Stomach (tissue), 19 donors: ENCODE results near the gene HSFX2. TPM values are rescaled to one million over a fixed set of nuclear protein-coding genes. Genes with fewer than 3 reads are reported as not detected.
"Not testable (repeated sequence)": the region's sequence is repeated elsewhere in the genome, so short reads cannot be mapped to it uniquely, and the experiment has no call there.

Experiments used
- DNase-seq, 2 donors: peaks; one replicate each; pipeline versions ENCODE4 v3.0.0 to v3.0.0-alpha.2; 2013 to 2019
- H3K27ac ChIP-seq, 5 donors: fragments of 200-600 bp in 4 of 5; sonication (generic) in 4 of 5; one replicate each; pipeline ENCODE4 v1.5.1; 2013 to 2019; ENCODE audit warnings: mild to moderate bottlenecking in 1 of 5, moderate library complexity in 1 of 5
- H3K27me3 ChIP-seq, 3 donors: fragments of 200-600 bp; sonication (generic); one replicate each; pipeline ENCODE4 v1.5.1; 2017 to 2019; ENCODE audit warnings: mixed run types in 1 of 3
- H3K36me3 ChIP-seq, 4 donors: fragments of 200-600 bp; sonication (generic); 1 replicate in 3 of 4; 2 replicates in 1 of 4; pipeline ENCODE4 v1.5.1; 2016 to 2019
- H3K4me1 ChIP-seq, 4 donors: fragments of 200-600 bp; sonication (generic); one replicate each; pipeline ENCODE4 v1.5.1; 2016 to 2019
- H3K4me3 ChIP-seq, 4 donors: fragments of 200-600 bp; sonication (generic) in 3 of 4; one replicate each; pipeline ENCODE4 v1.5.1; 2016 to 2019; ENCODE audit warnings: mild to moderate bottlenecking in 1 of 4
- H3K9me3 ChIP-seq, 4 donors: fragments of 200-600 bp; sonication (generic); one replicate each; pipeline ENCODE4 v1.5.1; 2016 to 2019
- CTCF ChIP-seq, 7 experiments: fragments of 450-650 bp in 4 of 7; fragments of 200-600 bp in 3 of 7; sonication (generic) in 3 of 7; IDR thresholded peaks; one replicate each; pipeline ENCODE4 v1.5.1; 2016 to 2019; ENCODE audit warnings: antibody characterized with exemption in 7 of 7, control low read depth in 2 of 7, mild to moderate bottlenecking in 1 of 7
- EP300 ChIP-seq: sonication (generic); formaldehyde crosslinking; IDR thresholded peaks from one replicate; pipeline ENCODE4 v1.6.1; 2017; ENCODE audit warnings: antibody characterized with exemption
- POLR2A ChIP-seq, 4 donors: fragments of 450-650 bp; IDR thresholded peaks; one replicate each; pipeline ENCODE4 v1.6.1; 2016; ENCODE audit warnings: antibody characterized with exemption in 4 of 4, control low read depth in 2 of 4, mild to moderate bottlenecking in 1 of 4, moderate library complexity in 1 of 4
- POLR2AphosphoS5 ChIP-seq, 3 donors: sonication (generic); formaldehyde crosslinking; IDR thresholded peaks; one replicate each; pipeline ENCODE4 v1.6.1; 2016; ENCODE audit warnings: antibody characterized with exemption in 3 of 3
- WGBS, 5 donors: extraction: QIAGEN DNeasy Blood & Tissue Kit in 3 of 5; methylation state at CpG; one replicate each; pipeline versions ENCODE4 v1.1.5 to v1.1.7; 2013 to 2018; 5-methylcytosine and 5-hydroxymethylcytosine counted together
- intact Hi-C: fragments of 100-400 bp; cut with DNase I; formaldehyde crosslinking; loops from one replicate; pipeline ENCODE4 v1.15.1; 2023; ENCODE audit warnings: low total_unique reads
- long read RNA-seq, 10 donors: transcript quantifications; one replicate each; lab custom pipeline, GENCODE V29; 2026
- polyA plus RNA-seq, 3 donors: library from polyadenylated mRNA; stranded (reverse); fragments of 200-250 nt; gene quantifications; one replicate each; pipeline ENCODE4 v1.2.3, GENCODE V29; 2013
- total RNA-seq, 5 donors: library from RNA; depleted of rRNA; stranded (reverse); fragments of >200 nt; gene quantifications; one replicate each; pipeline versions ENCODE4 v1.1.0 to v1.2.3, GENCODE V29; 2014 to 2016
- donor health status: healthy with polysubstance abuse.
- donor health status: Bipolar disorder and iron deficiency.
- donor health status: healthy.

Gene HSFX2, protein sequence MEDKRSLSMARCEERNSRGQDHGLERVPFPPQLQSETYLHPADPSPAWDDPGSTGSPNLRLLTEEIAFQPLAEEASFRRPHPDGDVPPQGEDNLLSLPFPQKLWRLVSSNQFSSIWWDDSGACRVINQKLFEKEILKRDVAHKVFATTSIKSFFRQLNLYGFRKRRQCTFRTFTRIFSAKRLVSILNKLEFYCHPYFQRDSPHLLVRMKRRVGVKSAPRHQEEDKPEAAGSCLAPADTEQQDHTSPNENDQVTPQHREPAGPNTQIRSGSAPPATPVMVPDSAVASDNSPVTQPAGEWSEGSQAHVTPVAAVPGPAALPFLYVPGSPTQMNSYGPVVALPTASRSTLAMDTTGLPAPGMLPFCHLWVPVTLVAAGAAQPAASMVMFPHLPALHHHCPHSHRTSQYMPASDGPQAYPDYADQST
- total RNA-seq (1 to 10 TPM in 2 of 5 donors, under 1 TPM in 1, not detected in 2; 0.55 to 2.9 (median 1.7) TPM), polyA plus RNA-seq (1 to 10 TPM in 1 of 3 donors, under 1 TPM in 1, not detected in 1; 0.31 to 2.0 TPM)
- long read RNA-seq, donor 1: 0 reads
- long read RNA-seq, donor 2: 0 reads
- long read RNA-seq, donor 3: 0 reads
- long read RNA-seq, donor 4: 0 reads
- long read RNA-seq, donor 5: 0 reads
- long read RNA-seq, donor 6: 0 reads
- long read RNA-seq, donor 7: 0 reads
- long read RNA-seq, donor 8: 0 reads
- long read RNA-seq, donor 9: 0 reads
- long read RNA-seq, donor 10: 0 reads

- H3K27me3 ChIP-seq, intact Hi-C loops, H3K27ac ChIP-seq, DNase-seq, H3K4me3 ChIP-seq, H3K4me1 ChIP-seq, H3K36me3 ChIP-seq, H3K9me3 ChIP-seq: not testable (repeated sequence)
- WGBS, 5 donors: no CpG with 5 or more reads among the region's 17 CpGs
These were observed at the start of gene HSFX2 for GRCh38 chrX:149595214-149595613. Gene HSFX2, minus strand, starts transcription at chrX:149595314. Its CDS starts 614 bp downstream, at chrX:149594700.

GRCh38 chrX:149643496-149643895 lies 48.4 kb upstream of the HSFX2 start:
- H3K4me3 ChIP-seq: no peak overlapping the region
- no peaks in the 10 kb centered on the region for H3K4me1 ChIP-seq
- H3K27me3 ChIP-seq: peaks cover 0 to 6% (median 0%) of the 10 kb centered on the region in 3 donors
- 59 to 82% (median 66%) methylated on average over 4 of the region's 4 CpGs for WGBS, 5 donors
- no peak overlapping the region for H3K27ac ChIP-seq
- no peak for DNase-seq
- no peaks in the 10 kb centered on the region for H3K9me3 ChIP-seq
- intact Hi-C loops: no loop called here
- no peaks in the 10 kb centered on the region for H3K36me3 ChIP-seq
- TF ChIP-seq CTCF (IDR thresholded peaks at IDR 0.05) (no peak), POLR2A (IDR thresholded peaks at IDR 0.05) (no peak), EP300 (no peak), POLR2AphosphoS5 (IDR thresholded peaks at IDR 0.05) (no peak)

DNA sequence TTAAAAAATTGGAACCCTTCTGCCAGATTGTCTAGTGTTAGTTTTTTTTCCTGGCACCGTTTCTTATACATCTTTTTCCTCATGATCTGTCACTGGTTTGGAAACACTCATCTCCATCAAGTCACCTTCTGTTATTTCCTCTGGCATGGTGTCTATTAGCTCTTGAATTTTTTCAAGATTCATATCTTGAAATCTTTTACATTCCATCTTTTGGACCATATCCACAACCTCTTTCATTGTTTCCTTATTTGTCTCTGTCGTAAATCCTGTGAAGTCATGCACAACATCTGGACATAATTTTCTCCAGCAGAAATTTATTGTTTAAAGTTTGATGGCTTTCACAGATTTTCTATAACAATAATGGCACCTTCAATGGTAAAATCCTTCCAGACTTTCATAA lies 46.7 kb upstream of the HSFX2 start:
- Histone ChIP-seq H3K4me3 (no peak overlapping the region), H3K4me1 (no peaks in the 10 kb centered on the region), H3K36me3 (no peaks in the 10 kb centered on the region), H3K27me3 (peaks cover 0 to 11% (median 0%) of the 10 kb centered on the region in 3 donors), H3K27ac (no peak overlapping the region), H3K9me3 (peaks cover 0 to 9% (median 4%) of the 10 kb centered on the region in 4 donors)
- intact Hi-C loops: no loop called here
- TF ChIP-seq POLR2AphosphoS5 (IDR thresholded peaks at IDR 0.05): no peak
- TF ChIP-seq EP300: no peak
- TF ChIP-seq CTCF (IDR thresholded peaks at IDR 0.05): no peak
- TF ChIP-seq POLR2A (IDR thresholded peaks at IDR 0.05): no peak
- no peak for DNase-seq
- WGBS, 5 donors: 65 to 76% (median 72%) methylated on average over 2 of the region's 2 CpGs

DNA sequence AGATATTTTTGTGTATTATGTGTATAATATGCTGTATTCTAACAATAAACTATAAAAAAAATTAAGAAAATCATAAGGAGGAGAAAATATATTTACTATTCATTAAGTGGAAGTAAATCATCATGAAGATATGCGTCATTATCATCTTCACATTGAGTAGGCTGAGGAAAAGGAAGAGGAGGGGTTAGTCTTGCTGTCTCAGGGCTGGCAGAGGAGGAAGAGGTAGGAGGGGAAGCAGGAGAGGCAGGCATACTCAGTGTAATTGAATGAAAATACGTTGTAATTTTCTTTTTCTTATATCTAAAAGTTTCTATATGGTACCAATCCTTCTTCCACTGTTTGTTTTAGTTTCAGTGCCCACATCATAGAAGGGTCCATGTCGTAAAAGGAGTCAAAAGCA lies 46.3 kb upstream of the HSFX2 start:
- TF ChIP-seq POLR2AphosphoS5 (IDR thresholded peaks at IDR 0.05) (no peak), POLR2A (IDR thresholded peaks at IDR 0.05) (no peak), CTCF (IDR thresholded peaks at IDR 0.05) (no peak), EP300 (no peak)
- peaks cover 0 to 11% (median 5%) of the 10 kb centered on the region in 4 donors for H3K9me3 ChIP-seq
- WGBS, 5 donors: 48 to 68% (median 63%) methylated on average over 3 of the region's 3 CpGs
- no peak for DNase-seq
- no peaks in the 10 kb centered on the region for H3K4me1 ChIP-seq
- no peak overlapping the region for H3K27ac ChIP-seq
- H3K36me3 ChIP-seq: no peaks in the 10 kb centered on the region
- H3K4me3 ChIP-seq: no peak overlapping the region
- H3K27me3 ChIP-seq: peaks cover 0 to 11% (median 0%) of the 10 kb centered on the region in 3 donors
- intact Hi-C loops: no loop called here
